PC-9 (cell line): Measurements from ENCODE around the gene PODXL. TPM values are rescaled to one million over a fixed set of nuclear protein-coding genes. Genes with fewer than 3 reads are reported as not detected.

Source experiments
- BruUV-seq: library from RNA; stranded (reverse); fragments of 400-500 nt; replicated peaks from 2 replicates; lab custom pipeline; 2021; lab: Mats Ljungman, UMichigan
- CTCF ChIA-PET: fragments of 300-600 bp; sonication (Branson Sonifier 250); formaldehyde crosslinking; loops from one replicate; lab custom pipeline; 2022; ENCODE audit warnings: antibody characterized with exemption; lab: Charles Lee
- POLR2A ChIA-PET: fragments of 300-600 bp; sonication (Branson Sonifier 250); formaldehyde crosslinking; loops from one replicate; lab custom pipeline; 2022; ENCODE audit warnings: antibody characterized with exemption; ENCODE audit not compliant: unreplicated experiment; lab: Charles Lee
- DNase-seq, 2 experiments: peaks; one replicate each; pipeline versions ENCODE4 v3.0.0 to v3.0.0-alpha.2; 2015 to 2022; ENCODE audit warnings: mixed read lengths in 1 of 2
- H2AFZ ChIP-seq: fragments of 200-600 bp; sonication (generic); 2 replicates; pipeline ENCODE4 v1.8.1; 2017; ENCODE audit warnings: antibody characterized with exemption
- H3F3A ChIP-seq: fragments of 200-600 bp; sonication (generic); 2 replicates; pipeline ENCODE4 v1.8.1; 2017; ENCODE audit warnings: antibody characterized with exemption, mild to moderate bottlenecking, low read depth; ENCODE audit not compliant: insufficient read depth
- H3K27ac ChIP-seq: fragments of 200-600 bp; sonication (generic); 2 replicates; pipeline ENCODE4 v1.6.1; 2016; ENCODE audit warnings: mixed run types
- H3K27me3 ChIP-seq: fragments of 200-600 bp; sonication (generic); 2 replicates; pipeline ENCODE4 v1.6.1; 2016; ENCODE audit warnings: low read depth, mixed run types; ENCODE audit not compliant: insufficient read depth
- H3K36me3 ChIP-seq: fragments of 200-600 bp; sonication (generic); 2 replicates; pipeline ENCODE4 v1.6.1; 2016; ENCODE audit warnings: low read depth, mixed run types
- H3K4me1 ChIP-seq: fragments of 200-600 bp; sonication (generic); replicated peaks from 2 replicates; pipeline ENCODE4 v1.6.1; 2016; ENCODE audit warnings: mixed run types; ENCODE audit not compliant: insufficient read depth
- H3K4me2 ChIP-seq: fragments of 200-600 bp; sonication (generic); 2 replicates; pipeline ENCODE4 v1.6.1; 2017; ENCODE audit warnings: mixed run types
- H3K4me3 ChIP-seq: fragments of 200-600 bp; sonication (generic); 2 replicates; pipeline ENCODE4 v1.6.1; 2016; ENCODE audit warnings: mixed run types
- H3K79me2 ChIP-seq: fragments of 200-600 bp; sonication (generic); 2 replicates; pipeline ENCODE4 v1.6.1; 2017; ENCODE audit warnings: low read depth, mixed run types
- H3K9me2 ChIP-seq: fragments of 200-600 bp; sonication (generic); 2 replicates; pipeline ENCODE4 v1.8.1; 2017; ENCODE audit warnings: mild to moderate bottlenecking; ENCODE audit not compliant: insufficient read depth
- H3K9me3 ChIP-seq: fragments of 200-600 bp; sonication (generic); 2 replicates; pipeline ENCODE4 v1.8.1; 2016; ENCODE audit warnings: low read depth; ENCODE audit not compliant: insufficient read depth
- H4K20me1 ChIP-seq: fragments of 200-600 bp; sonication (generic); 2 replicates; pipeline ENCODE4 v1.8.1; 2017; ENCODE audit not compliant: insufficient read depth
- CTCF ChIP-seq: fragments of 200-600 bp; sonication (generic); conservative IDR thresholded peaks from 2 replicates; pipeline ENCODE4 v1.6.1; 2017; ENCODE audit warnings: mixed run types, antibody characterized with exemption, mild to moderate bottlenecking, moderate library complexity
- EZH2 ChIP-seq: fragments of 200-600 bp; sonication (generic); IDR thresholded peaks from 2 replicates; pipeline ENCODE4 v1.8.0; 2017; ENCODE audit warnings: antibody characterized with exemption, low read depth
- intact Hi-C: fragments of 100-400 bp; cut with micrococcal nuclease; formaldehyde crosslinking; loops from one replicate; pipeline ENCODE4 v1.10.0; 2022; ENCODE audit not compliant: unreplicated experiment
- total RNA-seq: library from RNA; stranded (reverse); gene quantifications from 2 replicates; pipeline ENCODE4 v1.2.3, GENCODE V29; 2021

Gene PODXL
- total RNA-seq, 1 experiment from 2014 or later, result 75.3 TPM

GRCh38 chr7:131546583-131547141 is 9.8 kb downstream of the PODXL start:
- ChIA-PET CTCF (interaction anchor here (0.6 to 1.7 kb wide), 10 partner anchors 9 to 1535 kb away, joined by 3 to 17 read pairs (median 4); partner anchors contain the start of gene CHCHD3), POLR2A (interaction anchor here (0.6 kb wide), 2 partner anchors 88 to 620 kb away, joined by 5 to 14 read pairs; no protein-coding TSS in a partner anchor)
- Histone ChIP-seq H3K27me3 (no peaks in the 10 kb centered on the region), H3F3A (peaks cover 5% of the 10 kb centered on the region; the same call in 1 of the 2 replicates), H3K4me3 (no peak overlapping the region), H3K9me2 (no peaks in the 10 kb centered on the region), H4K20me1 (peaks cover 13% of the 10 kb centered on the region), H3K4me1 (peaks cover 14% of the 10 kb centered on the region), H3K79me2 (peaks cover 98% of the 10 kb centered on the region), H3K36me3 (no peaks in the 10 kb centered on the region; the same call in 1 of the 2 replicates), H2AFZ (no peak overlapping the region), H3K27ac (no peak overlapping the region), H3K9me3 (no peaks in the 10 kb centered on the region), H3K4me2 (no peak overlapping the region)
- no peak for TF ChIP-seq EZH2
- TF ChIP-seq CTCF, result peak; percentile 88
- DNase-seq, result peak; percentile 39 to 48
- no TSS peak for BruUV-seq
- intact Hi-C loops, result loop anchor here (1.0 kb wide), 1 partner anchor 38 kb away; no protein-coding TSS in a partner anchor

GRCh38 chr7:131546126-131546525 is 10.3 kb downstream of the PODXL start:
- ChIA-PET CTCF (interaction anchor here (0.5 to 1.7 kb wide), 8 partner anchors 9 to 1483 kb away, joined by 3 to 9 read pairs (median 4); no protein-coding TSS in a partner anchor), POLR2A (interaction anchor here (0.7 kb wide), 1 partner anchor 31 kb away, joined by 4 read pairs; no protein-coding TSS in a partner anchor)
- H3K4me2 ChIP-seq, result peak overlapping the region; percentile 9; the same call in 1 of the 2 replicates
- H3K27ac ChIP-seq, result 0 out of 2 replicates have a peak overlapping the region, but pooled peaks have one; percentile 2
- no peaks in the 10 kb centered on the region for H3K9me2 ChIP-seq
- H3K79me2 ChIP-seq, result peaks cover 98% of the 10 kb centered on the region
- no peak overlapping the region for H2AFZ ChIP-seq
- no peaks in the 10 kb centered on the region; the same call in 1 of the 2 replicates for H3K36me3 ChIP-seq
- no peak overlapping the region for H3K4me3 ChIP-seq
- H3K4me1 ChIP-seq, result peaks cover 15% of the 10 kb centered on the region
- no peaks in the 10 kb centered on the region for H3K9me3 ChIP-seq
- intact Hi-C loops, result loop anchor here (1.0 kb wide), 1 partner anchor 38 kb away; no protein-coding TSS in a partner anchor
- no peaks in the 10 kb centered on the region for H3K27me3 ChIP-seq
- peak in 1 of 2 experiments; percentile 72 for DNase-seq
- TF ChIP-seq EZH2 (no peak), CTCF (no peak)
- H4K20me1 ChIP-seq, result peaks cover 11% of the 10 kb centered on the region
- peaks cover 10% of the 10 kb centered on the region; the same call in 1 of the 2 replicates for H3F3A ChIP-seq
- no TSS peak for BruUV-seq

DNA sequence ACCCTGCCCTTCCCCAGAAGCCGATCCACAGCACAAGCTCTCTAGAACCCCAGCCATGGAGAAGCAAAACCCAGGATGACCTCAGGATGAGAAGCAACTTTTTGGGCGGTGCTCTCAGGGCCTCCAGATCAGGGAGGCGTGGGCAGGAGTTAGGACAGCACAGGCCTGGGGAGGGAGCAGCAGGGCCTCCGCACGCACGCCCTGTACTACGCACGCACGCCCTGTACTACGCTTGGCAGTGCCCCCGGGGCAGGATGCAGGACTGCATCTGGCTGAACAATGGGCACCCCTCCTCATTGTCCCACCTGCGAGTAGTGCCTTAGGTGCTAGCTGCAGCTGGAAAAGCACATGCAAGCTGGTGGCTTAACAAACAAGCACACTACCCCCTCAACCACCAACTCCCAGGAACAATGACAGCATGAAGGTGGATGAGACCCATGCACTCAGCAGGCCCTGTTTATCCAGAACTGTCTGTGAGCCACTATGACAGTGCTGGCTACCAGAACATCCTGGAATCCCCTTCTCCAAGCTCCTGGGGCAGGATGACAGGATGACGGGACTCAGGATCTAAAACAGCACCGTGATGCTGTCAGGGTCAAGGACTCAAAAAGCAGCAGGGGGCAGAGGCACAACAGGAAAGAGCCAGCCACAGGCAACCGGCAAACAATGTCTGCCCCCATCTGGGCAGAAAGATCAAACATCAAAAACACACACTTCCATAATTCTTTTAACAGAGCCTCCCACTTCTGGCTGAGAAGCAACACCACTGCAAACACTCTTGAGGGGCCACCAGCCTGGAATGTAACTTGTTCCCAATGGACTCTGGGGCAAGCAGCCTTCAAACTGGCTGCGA is 11.8 kb downstream of the PODXL start:
- H3K27me3 ChIP-seq, result no peaks in the 10 kb centered on the region
- H3K4me2 ChIP-seq, result no peak overlapping the region
- BruUV-seq, result no TSS peak
- no peak overlapping the region for H3K4me3 ChIP-seq
- peaks cover 30% of the 10 kb centered on the region for H3K4me1 ChIP-seq
- peaks cover 7% of the 10 kb centered on the region; the same call in 1 of the 2 replicates for H4K20me1 ChIP-seq
- no peaks in the 10 kb centered on the region; the same call in 1 of the 2 replicates for H3K36me3 ChIP-seq
- no peaks in the 10 kb centered on the region for H3K9me3 ChIP-seq
- no peak overlapping the region for H2AFZ ChIP-seq
- peaks cover 13% of the 10 kb centered on the region; the same call in 1 of the 2 replicates for H3F3A ChIP-seq
- no peak overlapping the region for H3K27ac ChIP-seq
- intact Hi-C loops, result loop anchor here (1.0 kb wide), 1 partner anchor 110 kb away; no protein-coding TSS in a partner anchor
- no peaks in the 10 kb centered on the region for H3K9me2 ChIP-seq
- ChIA-PET POLR2A (interaction anchor here (0.5 kb wide), 1 partner anchor 14 kb away, joined by 4 read pairs; no protein-coding TSS in a partner anchor), CTCF (interaction anchor here (1.2 to 1.3 kb wide), 2 partner anchors 22 to 108 kb away, joined by 3 to 4 read pairs; no protein-coding TSS in a partner anchor)
- TF ChIP-seq EZH2 (no peak), CTCF (0 out of 2 replicates have a peak, but pooled peaks have one; percentile 32)
- H3K79me2 ChIP-seq, result peaks cover 99% of the 10 kb centered on the region
- DNase-seq, result peak in 1 of 2 experiments; percentile 33
